Epithelial cell of esophagus (primary cell): ENCODE measurements around the gene ACTR2.
"Not testable (repeated sequence)": the region's sequence is repeated elsewhere in the genome, so short reads cannot be mapped to it uniquely, and the experiment has no call there.

Experiments used
- DNase-seq: peaks from one replicate; pipeline ENCODE4 v3.0.0; 2010; ENCODE audit warnings: low read depth
- H3K4me3 ChIP-seq: 2 replicates; pipeline ENCODE4 v1.5.1; 2011; ENCODE audit warnings: mild to moderate bottlenecking, low read length, control low read depth
- TF ChIP-seq, protein P1 (sequence below): IDR thresholded peaks from 2 replicates; pipeline ENCODE4 v1.5.1; 2011; ENCODE audit warnings: low read depth, mild to moderate bottlenecking, low read length, control low read depth, inconsistent platforms; ENCODE audit not compliant: insufficient read depth; ENCODE audit errors: missing control alignments

The ACTR2 gene

DNA sequence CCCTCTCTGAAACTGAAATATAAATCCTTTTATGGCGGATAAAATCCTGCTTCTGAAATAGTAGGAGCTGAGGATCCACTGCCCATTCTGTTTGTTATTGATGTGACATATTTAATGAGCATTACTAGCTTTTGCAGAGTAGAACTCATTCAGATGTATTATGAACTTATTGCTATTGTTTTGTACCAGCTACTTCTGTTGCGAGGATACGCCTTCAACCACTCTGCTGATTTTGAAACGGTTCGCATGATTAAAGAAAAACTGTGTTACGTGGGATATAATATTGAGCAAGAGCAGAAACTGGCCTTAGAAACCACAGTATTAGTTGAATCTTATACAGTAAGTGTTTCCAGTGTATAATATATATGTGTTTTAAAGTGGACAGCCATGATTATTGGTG lies 27.7 kb downstream of the ACTR2 start:
- no peak for DNase-seq
- H3K4me3 ChIP-seq = no peak overlapping the region
- TF ChIP-seq, protein P1, sequence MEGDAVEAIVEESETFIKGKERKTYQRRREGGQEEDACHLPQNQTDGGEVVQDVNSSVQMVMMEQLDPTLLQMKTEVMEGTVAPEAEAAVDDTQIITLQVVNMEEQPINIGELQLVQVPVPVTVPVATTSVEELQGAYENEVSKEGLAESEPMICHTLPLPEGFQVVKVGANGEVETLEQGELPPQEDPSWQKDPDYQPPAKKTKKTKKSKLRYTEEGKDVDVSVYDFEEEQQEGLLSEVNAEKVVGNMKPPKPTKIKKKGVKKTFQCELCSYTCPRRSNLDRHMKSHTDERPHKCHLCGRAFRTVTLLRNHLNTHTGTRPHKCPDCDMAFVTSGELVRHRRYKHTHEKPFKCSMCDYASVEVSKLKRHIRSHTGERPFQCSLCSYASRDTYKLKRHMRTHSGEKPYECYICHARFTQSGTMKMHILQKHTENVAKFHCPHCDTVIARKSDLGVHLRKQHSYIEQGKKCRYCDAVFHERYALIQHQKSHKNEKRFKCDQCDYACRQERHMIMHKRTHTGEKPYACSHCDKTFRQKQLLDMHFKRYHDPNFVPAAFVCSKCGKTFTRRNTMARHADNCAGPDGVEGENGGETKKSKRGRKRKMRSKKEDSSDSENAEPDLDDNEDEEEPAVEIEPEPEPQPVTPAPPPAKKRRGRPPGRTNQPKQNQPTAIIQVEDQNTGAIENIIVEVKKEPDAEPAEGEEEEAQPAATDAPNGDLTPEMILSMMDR = no peak

DNA sequence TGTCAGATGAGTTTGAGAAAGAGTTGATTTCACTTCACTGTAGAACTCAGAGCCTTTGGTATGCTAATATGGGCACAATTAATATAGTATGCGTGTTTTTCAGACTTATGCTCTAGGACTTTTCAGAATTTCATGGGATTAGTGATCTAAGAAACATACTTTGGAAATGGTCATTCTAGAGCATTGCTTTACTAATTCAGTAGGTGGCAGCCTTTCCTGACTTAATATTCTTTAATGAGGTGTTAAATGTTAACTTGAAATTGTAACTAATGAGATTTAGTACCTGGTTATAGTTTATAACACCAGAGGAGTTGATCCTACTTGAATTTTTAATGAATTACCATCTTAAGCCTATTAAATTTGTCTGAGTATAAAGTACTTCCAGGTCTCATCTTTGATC lies 28.4 kb downstream of the ACTR2 start:
- DNase-seq = no peak
- TF ChIP-seq, protein P1 = peak; percentile 19

DNA sequence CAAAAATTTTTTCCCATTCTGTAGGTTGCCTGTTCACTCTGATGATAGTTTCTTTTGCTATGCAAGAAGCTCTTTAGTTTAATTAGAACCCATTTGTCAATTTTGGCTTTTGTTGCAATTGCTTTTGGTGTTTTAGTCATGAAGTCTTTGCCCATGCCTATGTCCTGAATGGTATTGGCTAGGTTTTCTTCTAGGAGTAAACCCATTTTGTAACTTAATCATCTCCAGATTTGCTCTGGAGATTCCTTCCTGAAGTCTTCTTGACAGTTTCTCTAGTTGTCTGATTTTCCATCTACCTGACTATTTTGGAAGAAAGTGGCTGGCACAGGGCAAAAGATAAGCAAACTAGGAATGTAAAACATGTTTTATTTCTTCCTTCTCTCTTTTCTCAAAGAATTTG lies 30.2 kb downstream of the ACTR2 start:
- DNase-seq, H3K4me3 ChIP-seq: not testable (repeated sequence)

More for the DNA sequence above, 28.4 kb downstream of the ACTR2 start:
- no peak overlapping the region for H3K4me3 ChIP-seq

DNA sequence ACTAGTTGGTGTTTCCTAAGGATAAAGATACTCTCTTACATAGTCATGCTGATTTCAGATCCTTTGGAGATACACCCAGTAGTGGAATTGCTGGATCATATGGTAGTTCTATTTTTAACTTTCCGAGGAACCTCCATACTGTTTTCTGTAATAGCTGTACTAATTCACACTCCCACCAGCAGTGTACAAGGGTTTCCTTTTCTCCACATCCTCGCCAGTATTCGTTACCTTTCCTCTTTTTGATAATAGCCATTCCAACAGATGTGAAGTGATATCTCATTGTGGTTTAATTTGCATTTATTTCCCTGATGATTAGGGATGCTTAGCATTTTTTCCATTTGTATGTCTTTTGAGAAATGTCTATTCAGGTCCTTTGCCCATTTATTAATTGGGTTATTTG lies 34.0 kb downstream of the ACTR2 start:
- TF ChIP-seq, protein P1 = no peak
- DNase-seq = no peak
- H3K4me3 ChIP-seq = no peak overlapping the region

DNA sequence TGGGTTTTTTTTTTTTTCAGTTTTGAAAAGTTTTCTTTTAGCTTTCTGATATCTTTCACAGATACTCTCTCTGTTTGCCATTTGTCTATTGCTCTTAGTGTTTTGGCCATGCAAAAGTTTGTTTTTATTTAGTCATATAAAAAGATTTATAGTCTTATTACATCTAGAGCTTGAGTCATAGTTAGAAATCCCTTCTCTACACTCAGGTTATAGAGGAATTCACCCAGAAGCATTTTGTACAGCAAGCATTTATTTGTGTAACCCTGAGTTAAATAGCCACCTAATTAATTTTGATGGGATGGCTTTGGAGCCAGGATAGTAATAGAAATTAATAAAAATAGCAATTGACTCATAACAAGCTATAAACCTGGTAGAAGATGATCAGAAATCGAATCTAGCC lies 35.6 kb downstream of the ACTR2 start:
- TF ChIP-seq, protein P1 = no peak
- DNase-seq = no peak
- H3K4me3 ChIP-seq = no peak overlapping the region

DNA sequence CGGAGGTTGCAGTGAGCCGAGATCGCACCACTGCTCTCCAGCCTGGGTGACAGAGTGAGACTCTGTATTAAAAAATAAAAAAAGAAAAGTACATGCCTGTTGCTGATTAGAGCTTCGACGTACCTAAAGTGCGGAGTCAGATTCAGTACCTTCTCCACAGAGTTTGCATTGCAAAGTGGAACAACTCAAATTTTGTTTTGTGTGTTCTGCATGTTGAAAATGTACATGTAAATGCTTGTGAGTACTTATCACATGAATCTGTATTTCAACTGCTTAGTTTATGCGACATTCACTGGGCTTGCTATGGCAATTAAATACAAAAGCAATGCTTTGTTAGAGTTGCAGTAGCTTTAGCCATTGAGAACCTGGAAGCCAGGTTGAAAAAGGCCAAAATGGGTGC lies 36.4 kb downstream of the ACTR2 start:
- H3K4me3 ChIP-seq = no peak overlapping the region
- DNase-seq = no peak
- TF ChIP-seq, protein P1 = no peak

DNA sequence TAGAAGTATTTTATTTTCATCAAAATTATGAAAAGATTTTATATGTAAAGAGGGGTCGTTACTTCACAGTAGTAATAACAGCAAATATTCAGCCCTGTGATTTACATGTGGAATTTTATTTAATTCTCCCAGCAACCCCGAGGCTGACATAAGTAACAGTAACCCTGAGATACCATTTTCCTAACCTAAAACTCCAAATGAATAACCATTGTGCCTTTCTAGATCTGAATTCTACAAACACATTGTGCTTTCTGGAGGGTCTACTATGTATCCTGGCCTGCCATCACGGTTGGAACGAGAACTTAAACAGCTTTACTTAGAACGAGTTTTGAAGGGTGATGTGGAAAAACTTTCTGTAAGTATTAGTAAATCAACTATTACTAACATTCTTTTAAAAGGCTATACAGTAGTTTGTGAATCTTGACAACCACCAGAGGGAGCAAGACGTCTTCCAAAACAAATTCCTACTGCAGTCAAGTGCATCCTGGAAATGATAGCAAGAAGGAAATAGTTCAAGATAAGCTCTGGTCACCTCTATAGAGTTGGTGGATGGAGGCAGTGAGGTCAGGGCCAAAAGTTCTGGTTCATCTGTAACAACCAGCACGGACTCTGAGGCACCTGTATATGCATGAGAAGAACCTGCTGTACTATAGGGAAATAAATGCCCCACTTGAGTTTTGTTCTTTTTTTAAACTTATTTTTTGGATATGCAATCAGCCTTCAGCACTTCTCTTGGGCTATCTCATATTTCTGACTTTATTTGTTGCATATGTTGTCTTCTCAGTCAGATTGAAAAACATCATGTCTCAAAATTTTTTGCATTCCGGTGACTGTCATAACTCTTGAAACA lies 37.4 kb downstream of the ACTR2 start:
- no peak overlapping the region for H3K4me3 ChIP-seq
- peak; percentile 83 for DNase-seq
- TF ChIP-seq, protein P1 = peak; percentile 63

DNA sequence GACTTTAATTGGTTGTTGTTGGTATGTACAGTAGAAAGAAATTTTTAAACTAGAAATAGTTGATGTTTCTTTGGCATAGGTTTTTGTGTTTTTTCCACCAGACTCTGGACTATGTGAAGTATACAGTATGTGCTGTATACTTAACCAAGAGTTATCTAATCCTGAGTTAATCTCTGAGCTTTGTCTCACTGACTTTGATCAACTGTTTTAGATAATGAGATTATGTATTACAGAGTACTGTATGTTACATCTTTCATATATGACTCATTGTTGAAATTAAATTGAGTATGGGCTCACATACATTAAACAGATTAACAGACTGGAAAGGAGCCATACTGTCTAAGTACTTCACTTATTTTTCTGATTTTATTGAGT lies 38.0 kb downstream of the ACTR2 start:
- no peak overlapping the region for H3K4me3 ChIP-seq
- DNase-seq = no peak
- TF ChIP-seq, protein P1 = no peak
